HG03460 (cell line): ENCODE data around the gene GEMIN2.
"Not testable (repeated sequence)": the region's sequence is repeated elsewhere in the genome, so short reads cannot be mapped to it uniquely, and the experiment has no call there.

Experiments
- ATAC-seq: cut with Tn5 transposase; IDR thresholded peaks from one replicate; pipeline ENCODE4 v1.9.1; 2021; ENCODE audit not compliant: unreplicated experiment

The GEMIN2 gene, protein sequence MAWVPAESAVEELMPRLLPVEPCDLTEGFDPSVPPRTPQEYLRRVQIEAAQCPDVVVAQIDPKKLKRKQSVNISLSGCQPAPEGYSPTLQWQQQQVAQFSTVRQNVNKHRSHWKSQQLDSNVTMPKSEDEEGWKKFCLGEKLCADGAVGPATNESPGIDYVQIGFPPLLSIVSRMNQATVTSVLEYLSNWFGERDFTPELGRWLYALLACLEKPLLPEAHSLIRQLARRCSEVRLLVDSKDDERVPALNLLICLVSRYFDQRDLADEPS

DNA sequence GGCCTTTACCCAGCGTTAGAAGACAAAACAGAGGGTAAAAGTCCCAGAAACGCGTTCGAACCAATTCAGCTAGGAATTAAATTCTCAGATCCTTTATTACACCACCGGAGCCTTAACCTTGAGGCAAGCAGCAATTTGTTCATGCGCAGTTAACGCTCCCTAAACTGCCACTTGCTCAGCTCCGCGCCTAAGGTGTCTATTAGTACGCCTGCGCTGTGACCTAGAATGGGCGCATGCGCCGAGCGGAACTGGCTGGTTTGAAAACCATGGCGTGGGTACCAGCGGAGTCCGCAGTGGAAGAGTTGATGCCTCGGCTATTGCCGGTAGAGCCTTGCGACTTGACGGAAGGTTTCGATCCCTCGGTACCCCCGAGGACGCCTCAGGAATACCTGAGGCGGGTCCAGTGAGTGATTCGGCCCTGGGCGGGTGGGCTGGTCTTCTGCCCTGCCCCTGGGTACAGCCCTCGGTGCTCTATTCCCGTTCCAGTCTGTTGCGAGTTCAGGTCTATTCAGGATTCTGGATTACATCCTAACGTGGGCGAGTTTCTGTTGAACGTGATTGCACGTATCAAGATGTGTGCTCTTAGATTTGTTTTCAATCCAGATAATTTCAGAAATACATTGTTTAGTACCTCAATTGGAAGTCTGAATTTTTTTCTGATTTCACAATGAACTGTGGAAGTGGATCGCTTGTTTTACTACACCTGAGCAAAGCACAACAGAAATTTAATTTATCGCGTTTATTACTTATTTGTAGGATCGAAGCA, at the start of gene GEMIN2:
Gene GEMIN2 (plus strand): TSS at position 251 of the 766 bp plus-strand sequence. CDS start 16 bp downstream, at position 267.
- peak; percentile 89 for ATAC-seq

DNA sequence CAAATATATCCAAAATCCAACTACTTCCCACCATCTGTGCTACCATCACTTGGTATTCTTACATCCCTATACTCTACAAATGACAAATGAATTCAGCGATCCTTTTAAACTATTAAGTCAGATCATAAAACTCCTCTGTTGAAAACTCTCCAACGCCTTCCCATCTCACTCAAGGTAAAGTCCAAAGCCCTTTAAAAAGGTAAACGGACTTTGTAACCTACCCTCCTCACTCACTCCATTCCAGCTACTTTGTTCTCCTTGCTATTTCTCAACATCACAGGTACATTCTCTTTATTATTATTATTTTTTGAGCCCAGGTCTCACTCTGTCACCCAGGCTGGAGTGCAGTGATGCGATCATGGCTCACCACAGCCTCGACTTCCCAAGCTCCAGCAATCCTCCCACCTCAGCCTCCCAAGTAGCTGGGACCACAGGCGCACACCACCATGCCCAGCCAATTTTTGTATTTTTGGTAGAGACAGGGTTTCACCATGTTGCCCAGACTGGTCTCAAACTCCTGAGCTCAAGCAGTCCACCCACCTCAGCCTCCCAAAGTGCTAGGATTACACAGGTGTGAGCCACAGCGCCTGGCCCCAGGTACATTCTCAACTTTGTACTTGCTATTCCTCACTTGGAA, 44.8 kb upstream of the GEMIN2 start:
- not testable (repeated sequence) for ATAC-seq

DNA sequence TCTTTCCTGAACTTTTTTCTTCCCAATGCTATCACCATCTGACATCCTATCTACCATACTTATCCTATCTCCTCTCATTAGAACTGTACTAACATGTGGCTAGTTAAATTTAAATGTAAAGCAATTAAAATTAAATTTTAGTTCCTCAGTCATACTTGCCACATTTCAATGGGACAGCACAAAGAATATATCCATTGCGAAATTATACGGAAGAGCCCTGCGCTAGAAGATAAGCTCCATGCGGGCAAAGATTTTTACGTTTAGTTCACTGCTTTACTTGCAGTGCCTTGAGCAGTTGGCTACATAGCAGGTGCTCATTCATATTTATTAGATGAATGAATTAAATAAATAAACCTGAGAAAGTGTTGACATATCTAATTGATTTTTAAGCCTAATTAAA, 44.2 kb upstream of the GEMIN2 start:
- ATAC-seq = no peak

DNA sequence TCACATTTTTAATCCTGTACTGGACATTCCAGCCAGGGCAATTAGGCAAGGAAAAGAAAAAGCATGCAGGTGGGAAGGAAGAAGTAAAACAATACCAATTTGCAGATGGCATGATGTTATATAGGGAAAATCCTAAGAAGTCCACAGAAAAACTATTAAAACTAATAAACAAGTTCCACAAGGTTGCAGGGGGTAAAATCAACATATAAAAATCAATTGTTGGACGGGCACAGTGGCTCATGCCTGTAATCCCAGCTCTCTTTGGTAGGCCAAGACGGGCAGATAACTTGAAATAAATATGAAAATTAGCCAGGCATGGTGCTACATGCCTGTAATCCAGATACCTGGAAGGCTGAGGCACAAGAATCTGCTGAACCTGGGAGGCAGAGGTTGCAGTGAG, 43.0 kb upstream of the GEMIN2 start:
- ATAC-seq = no peak

DNA sequence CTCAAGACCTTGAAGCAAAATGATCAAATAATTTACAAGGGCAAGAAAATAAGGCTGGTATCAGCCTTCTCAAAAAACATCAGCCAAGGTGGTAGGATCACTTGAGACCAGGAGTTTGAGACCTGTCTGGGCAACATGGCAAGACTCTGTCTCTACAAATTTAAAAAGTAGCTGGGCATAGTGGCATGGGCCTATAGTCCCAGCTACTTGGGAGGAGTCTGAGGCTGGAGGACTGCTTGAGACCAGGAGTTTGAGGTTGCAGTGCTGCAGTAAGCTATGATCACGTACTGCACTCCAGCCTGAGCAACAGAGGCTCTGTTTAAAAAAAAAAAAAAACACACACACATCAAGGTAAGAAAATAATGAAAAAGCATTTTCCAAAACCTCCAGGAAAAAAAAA, 33.2 kb upstream of the GEMIN2 start:
- ATAC-seq = no peak

DNA sequence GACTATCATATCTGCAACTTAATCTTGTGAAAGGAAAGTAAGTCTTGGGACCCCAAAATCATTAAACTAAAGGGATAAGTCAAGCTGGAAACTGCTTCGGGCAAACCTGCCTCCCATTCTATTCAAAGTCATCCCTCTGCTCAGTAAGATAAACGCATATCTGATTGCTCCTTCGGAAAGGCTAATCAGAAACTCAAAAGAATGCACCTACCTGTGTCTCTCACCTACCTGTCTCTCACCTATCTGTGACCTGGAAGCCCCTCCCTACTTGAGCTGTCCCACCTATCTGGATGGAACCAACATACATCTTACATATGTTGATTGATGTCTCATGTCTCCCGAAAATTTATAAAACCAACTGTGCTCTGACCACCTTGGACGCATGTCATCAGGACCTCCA, 31.0 kb upstream of the GEMIN2 start:
- no peak for ATAC-seq

DNA sequence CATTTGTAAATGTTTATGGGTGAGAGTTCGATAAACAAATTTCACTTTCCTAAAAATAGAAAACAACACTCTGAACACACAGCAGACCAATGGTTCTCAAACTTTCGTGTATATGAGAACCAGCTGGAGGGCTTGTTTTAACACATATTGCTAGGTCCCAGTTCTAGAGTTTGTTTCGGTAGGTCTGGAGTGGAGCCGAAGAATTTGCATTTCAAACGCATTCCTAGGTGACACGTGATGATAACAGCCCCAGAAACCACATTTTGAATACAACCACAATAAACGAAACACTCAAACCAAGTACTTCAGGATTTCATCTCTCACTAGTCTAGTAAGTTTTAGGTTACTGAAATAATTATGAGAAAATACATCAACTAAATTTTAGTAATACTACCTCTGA, 28.2 kb upstream of the GEMIN2 start:
- no peak for ATAC-seq

DNA sequence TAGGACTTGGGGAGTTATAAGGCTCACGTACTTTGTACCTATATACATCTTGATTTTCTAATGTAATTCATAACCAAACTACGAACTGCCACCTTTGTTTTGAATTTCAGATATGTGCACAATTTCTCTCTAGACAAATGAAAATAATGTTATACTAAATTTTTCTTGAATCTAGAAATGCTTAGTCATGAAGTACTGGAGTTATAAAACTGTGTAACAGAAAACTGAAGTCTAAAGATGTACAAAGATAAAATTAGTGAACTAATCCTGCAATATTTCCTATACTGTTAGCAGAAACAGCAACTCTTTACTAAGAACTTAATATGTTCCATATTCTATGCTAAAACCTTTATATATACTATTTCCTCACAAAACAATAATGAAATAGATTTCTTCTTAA, 26.6 kb upstream of the GEMIN2 start:
- ATAC-seq = no peak

DNA sequence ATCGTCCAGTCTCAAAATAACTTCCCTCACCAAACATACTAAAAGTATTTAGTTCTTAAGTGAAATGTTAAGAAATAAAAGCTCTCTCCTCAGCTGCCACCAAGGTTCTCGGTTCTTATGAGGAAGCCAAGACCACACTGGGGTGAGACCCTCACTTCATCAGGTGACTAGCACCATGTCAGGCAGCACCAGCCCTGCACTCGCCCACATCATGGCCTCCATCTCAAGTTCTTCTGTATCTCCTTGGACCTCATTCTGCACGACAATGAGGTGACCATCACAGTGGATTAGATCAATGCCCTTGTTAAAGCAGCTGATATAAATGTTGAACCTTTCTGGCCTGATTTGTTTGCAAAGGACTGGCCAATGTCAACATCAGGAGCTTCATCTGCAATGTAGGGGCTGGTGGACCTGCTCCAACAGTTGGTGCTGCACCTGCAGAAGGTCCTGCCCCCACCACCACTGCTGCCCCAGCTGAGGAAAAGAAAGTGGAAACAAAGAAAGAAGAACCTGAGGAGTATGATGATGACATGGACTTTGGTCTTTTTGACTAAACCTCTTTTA, 23.5 kb upstream of the GEMIN2 start:
- no peak for ATAC-seq

DNA sequence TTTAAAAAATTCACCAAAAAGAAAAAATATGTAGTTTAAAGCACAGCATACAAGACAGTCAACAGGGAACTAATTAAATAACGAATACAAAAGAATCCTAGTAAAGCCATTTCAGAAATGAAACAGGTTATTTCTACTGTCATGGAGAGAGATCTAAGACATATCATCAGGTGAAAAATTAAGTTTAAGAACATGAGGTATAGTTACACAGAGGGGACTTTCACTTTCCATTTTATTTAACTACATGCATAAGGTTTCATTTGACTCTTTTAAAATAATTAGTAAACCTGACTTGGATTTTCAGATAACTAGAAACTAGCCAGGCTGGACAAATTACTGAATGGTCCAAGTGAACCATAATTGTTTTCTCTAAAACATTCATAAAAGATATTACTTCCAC, 22.4 kb upstream of the GEMIN2 start:
- no peak for ATAC-seq

DNA sequence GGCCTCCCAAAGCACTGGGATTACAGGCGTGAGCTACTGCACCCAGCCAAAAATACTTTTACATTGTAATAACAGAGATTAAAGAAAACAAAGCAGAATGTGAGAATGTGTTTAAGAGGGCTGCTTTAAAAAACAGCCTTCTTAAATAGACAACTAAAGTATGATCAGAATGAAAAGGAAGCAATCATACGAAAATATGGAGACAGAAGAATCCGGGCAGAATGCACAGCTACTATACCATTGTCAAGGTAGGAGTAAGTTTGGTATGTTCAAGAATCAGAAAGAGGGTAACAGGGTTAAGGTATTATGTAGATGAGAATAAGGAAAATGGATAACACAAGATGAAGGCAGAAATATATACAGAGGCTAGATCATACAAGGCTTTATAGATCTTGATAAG, 19.6 kb upstream of the GEMIN2 start:
- ATAC-seq = no peak

DNA sequence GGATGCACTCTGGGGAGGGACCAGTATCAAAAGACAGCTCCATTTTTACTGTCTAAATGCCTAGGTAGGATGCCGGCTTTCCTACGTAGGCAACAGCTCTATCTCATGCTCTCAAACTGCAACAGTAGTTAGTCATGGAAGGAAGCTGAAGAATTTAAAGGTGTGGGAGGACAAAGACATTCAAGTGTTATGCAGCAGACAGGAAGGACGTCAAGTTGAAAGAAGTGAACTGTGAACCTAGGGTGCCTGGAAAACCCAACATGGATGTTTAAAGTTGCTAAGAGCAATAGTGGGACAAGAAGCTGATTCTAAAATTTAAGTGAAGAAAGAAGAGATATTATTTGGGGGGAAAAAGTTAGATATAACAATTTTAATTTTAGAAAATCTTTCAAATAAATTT, 17.0 kb upstream of the GEMIN2 start:
- no peak for ATAC-seq

DNA sequence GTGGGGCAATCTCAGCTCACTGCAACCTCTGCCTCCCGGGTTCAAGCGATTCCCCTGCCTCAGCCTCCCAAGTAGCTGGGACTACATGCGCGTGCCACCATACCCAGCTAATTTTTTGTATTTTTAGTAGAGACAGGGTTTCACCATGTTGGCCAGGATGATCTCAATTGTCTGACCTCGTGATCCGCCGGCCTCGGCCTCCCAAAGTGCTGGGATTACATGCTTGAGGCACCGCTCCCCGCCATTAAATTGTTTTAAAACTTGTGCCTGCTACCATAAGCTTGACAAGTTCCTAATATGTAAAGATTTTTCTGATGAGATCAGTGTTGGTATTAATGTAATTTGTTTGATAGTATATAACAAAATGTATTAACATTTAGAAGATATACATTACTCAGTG, 14.9 kb upstream of the GEMIN2 start:
- not testable (repeated sequence) for ATAC-seq

DNA sequence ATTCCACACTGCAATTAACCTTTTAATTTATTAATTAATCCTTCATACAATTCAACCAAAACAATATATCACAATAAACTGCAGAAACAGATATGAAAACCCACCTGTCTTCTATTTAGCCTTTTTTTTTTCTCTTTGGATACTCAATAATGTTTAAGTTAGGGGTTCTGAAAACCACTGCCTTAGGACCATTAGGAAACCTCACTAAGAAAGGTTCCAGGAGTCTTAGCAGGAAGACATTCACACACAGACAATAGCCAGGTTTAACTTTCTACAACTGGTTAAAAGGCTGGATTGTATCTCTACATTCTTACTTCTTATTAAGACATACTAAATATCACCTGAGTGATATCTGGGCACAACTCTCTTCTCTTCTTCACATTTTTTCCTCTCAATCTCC, 14.4 kb upstream of the GEMIN2 start:
- ATAC-seq = no peak

DNA sequence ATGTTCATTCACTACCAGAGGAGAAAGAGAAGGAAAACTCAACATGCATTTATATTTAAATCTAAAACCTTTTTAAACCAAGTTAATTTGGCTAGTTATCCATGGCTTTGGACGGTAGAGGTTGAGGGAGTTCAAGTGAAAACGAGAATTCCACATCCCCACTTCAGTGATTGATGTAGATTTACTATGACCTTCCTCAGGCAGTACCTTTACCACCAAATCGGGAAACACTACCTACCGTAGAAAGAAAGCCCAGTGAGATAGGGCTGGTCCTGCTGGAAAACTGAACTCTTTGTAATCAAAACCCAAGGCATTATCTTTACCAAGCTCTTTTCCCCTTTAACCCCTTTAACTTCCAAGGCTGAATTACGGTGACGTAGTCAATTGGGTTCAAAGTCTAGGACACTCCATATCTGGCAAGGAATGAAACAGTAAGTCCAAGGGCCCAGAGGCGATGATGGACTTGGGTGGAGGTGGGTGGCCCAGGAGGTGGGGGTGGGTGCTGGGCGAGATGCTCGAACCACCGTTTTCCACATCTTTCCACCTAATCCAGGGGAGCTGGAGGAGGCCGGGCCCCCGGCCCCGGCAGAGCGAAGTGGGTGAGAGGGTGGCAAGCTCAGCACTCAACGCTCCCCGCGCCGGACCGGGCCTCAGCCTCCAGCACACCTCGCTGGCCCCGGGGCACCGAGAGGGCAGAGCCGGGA, 11.7 kb upstream of the GEMIN2 start:
- peak; percentile 18 for ATAC-seq

DNA sequence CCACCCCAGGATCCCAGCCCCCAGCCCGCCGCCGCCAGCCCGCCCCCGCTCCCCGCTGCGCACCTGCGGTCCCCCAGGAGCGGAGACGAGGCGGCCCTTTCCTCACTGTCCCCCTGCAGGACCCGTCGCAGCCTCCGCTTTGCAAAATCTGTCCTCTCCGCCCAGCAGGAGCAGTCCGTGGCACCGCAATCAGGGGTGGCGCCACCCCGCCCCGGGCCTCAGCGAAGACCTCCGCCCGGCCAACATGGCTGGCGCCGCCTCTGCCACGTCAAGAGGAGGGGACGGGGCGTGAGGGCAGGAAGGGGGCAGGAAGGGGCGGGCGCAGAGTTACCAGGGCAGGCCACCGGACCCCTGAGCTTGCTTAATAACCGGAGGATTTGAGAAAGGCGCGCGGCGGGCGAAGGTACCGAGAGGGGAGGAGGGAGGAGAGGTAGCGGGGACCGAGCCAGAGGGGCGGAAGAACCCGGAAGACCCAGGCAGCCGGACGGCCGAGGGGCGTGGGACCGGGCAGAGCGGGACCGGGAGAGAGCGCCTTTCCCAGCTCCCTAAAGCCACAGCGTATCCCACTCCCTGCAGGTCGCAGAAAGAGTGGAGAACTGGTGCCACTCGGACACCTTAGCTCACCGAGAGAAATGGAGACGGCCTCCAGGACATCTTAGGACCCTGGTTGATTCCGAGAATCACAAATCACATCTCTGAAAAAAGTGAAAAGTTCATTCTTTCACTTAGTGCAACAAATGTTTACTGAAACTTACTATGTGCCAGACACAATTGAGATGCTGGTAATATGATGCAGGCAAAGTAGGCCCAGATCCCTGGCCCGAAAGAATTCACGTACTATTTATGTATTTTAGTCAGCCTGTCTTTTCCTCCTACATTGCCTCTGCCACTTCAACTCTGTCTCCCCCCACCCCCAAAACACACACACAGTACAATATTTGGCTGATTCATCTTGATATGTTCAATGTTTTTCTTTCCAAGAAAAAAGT, 10.9 kb upstream of the GEMIN2 start, which contains the start of gene SEC23A:
Gene SEC23A (minus strand): TSS at position 267 of the 989 bp plus-strand sequence. CDS start 7,117 bp downstream, outside the sequence.
- ATAC-seq = peak; percentile 92

DNA sequence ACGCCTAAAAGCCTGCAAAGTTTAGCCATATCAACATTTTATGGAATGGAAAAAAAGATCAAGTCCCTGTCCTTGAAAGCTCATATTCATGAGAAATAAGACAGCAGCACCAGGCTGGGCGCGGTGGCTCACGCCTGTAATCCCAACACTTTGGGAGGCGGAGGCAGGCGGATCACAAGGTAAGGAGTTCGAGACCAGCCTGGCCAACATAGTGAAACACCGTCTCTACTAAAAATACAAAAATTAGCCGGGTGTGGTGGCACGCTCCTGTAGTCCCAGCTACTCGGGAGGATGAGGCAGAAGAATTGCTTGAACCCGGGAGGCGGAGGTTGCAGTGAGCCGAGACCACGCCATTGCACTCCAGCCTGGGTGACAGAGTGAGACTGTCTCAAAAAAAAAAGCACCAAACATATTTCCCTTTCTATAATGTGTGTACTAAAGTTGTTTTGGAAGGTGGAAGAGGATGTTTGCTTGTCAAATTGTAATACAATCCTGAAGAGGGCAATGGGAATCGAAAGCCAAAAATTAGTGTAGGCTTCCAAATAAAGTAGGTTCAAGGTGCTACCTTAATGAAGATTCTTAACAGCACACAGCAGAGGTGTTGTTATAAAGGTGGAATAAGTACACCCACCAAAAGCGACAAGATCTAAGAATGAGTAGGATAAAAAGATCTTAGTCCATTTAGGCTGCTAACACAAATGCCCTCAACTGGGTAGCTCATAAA, 9.9 kb upstream of the GEMIN2 start:
- not testable (repeated sequence) for ATAC-seq

DNA sequence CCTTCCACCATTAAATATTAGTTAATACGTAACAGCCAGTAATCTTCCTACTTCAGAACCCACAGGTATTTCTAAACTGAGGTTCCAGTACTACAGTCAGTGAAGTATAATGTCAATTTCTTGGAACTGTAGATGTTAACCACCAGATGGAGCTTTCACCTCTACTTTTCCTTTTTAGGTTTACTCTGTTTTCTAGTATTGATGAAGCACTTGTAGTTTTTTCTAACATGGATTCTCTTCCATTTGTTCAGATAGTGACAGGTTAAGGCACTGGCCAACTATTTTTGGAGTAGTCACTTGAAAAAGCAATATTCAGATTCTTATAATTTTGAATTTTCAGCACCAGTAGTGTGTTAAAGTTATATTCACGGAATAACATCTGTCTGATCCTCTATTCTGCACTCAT, 6.5 kb upstream of the GEMIN2 start:
- no peak for ATAC-seq

DNA sequence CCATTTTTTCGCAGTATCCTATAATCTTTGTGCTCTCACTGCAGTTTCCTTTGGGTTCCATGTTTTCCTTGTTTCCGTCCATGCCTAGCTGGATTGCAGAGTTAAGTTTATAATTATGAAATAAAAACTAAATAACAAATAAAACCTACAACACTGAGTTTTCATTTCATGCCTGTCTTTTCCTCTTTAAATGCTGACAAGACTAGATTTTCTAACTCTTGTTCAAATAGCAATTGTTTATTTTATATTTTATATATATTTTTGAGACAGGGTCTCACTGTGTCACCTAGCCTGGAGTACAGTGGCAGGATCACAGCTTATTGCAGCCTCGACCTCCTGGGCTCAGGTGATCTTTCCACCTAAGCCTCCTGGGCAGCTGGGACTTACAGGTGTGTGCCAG, 5.3 kb upstream of the GEMIN2 start:
- ATAC-seq = no peak
